Activated naive CD4-positive, alpha-beta T cell treated with Interleukin-2 at 50 U/mL for 16 hours (primary cell): Measurements from ENCODE around the gene STN1.
"Not testable (repeated sequence)": the region's sequence is repeated elsewhere in the genome, so short reads cannot be mapped to it uniquely, and the experiment has no call there.

Experiments used
- DNase-seq: peaks from one replicate; pipeline ENCODE4 v3.0.0-alpha.2; 2020

STN1 gene

DNA sequence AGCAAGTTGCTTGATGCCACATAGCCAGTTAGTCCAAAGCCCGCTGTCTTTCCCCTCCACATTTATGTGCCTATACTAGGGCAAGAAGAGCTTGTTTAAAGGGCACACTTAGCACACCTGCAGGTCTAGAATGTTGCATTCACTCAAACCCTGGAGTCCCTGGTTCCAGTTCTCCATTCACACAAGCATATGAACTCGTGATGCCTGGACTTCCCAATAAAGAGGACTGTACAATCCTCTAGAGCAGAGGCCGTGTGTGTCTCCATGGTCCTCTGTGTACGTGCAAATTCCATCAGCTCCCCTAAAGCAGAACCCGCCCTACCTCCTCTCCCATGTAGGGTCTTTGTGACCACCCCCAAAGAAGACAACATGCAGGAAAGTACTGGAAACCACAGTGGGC is 59.6 kb downstream of the STN1 start:
- DNase-seq: no peak

DNA sequence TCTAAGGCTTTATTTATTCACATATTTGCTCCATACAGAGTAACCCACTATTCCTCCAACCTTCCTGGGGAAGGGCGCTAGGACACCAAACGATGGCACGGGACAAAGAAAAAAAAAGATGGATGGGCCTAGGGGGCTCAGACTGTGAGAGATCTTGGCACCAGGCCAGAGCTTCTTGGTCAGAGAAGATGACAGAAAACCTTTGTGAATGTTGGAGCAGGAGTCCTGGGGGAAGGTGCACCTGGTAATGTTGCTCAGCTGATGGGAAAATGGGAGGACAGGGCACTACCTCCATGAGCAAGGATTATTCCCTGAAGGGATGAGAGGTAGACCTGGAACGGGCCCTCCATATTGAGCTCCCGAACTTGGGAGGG is 61.2 kb downstream of the STN1 start:
- DNase-seq: no peak

GRCh38 chr10:103855852-103856796 is 61.9 kb downstream of the STN1 start:
- DNase-seq: no peak

DNA sequence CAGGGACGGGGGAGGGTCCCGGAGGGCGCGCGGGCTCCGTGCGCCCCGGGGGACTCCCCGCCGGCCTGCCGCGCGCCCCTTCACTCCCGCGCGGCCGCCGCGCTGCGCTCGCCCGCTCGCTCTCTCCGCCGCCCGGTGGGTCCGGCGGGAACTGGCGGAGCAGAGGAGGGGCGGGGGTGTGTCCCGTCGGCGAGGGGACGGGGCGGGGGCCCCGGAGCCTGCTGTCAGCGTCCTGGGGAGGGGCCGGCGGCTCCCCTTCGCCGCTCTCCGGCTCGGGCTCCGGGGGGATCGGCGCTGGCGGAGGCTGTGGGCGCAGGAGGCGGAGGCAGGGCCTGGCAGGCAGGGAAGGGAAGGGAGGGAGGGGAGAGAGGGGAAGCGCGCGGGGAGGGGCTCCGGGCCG is 62.6 kb downstream of the STN1 start, which contains the start of gene SH3PXD2A:
Gene SH3PXD2A, minus strand, starts transcription at position 153 of the 400 bp plus-strand sequence. CDS start 310 bp downstream, outside the sequence.
- peak; percentile 31 for DNase-seq

DNA sequence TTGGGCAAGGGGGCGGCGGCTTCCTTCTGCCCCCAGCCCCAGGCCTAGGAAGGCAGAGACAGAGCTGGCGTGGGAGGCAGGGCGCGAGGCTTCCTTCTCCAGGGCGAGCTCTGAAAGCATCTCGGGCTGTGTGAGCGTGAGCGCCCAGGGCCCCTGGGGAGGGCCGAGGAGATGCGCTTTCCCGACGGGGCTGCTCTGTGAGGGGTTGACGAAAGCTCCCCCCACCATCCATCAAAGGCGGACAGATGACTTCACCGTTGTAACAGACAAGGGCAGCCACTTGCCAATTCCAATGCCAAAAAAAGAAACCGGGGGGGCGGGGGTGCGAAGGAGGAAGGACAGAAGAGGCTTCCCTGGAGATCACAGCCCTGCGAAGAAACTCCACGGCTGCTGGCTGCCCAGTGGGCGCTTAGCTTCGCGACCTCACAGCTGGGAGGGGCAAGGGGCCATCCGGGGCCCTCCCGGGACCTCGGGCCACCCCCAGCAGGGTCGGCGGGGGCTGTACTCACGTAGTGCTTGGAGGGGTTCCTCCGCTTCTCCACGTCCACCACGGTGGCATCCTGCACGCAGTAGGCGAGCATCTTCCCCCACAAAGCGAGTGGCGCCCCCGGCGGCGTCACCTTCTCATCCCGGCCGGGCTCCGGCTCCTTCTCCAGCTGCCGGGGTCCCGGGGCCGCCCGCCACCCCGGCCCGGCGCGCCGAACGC is 63.1 kb downstream of the STN1 start:
- DNase-seq: peak; percentile 31

DNA sequence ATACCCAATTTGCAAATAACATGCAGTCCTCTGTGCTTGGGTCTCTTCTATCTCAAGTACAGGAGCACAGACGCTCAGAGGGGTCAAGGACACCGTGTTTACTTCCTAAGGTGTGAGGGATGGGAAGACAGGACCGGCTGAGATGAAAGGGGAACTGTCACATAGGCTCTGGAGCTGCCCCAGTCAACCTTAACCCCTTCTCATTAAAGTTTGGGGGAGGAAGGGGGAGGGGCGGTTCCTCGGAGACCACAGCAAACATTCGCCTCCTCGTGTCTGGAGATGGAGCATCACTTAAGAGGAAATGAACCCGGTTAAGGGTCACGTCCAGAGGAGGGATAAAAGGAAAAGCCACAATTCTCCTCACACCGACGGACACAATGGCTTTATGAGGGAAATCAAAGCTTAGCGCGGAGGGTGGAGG is 63.7 kb downstream of the STN1 start:
- DNase-seq: no peak

DNA sequence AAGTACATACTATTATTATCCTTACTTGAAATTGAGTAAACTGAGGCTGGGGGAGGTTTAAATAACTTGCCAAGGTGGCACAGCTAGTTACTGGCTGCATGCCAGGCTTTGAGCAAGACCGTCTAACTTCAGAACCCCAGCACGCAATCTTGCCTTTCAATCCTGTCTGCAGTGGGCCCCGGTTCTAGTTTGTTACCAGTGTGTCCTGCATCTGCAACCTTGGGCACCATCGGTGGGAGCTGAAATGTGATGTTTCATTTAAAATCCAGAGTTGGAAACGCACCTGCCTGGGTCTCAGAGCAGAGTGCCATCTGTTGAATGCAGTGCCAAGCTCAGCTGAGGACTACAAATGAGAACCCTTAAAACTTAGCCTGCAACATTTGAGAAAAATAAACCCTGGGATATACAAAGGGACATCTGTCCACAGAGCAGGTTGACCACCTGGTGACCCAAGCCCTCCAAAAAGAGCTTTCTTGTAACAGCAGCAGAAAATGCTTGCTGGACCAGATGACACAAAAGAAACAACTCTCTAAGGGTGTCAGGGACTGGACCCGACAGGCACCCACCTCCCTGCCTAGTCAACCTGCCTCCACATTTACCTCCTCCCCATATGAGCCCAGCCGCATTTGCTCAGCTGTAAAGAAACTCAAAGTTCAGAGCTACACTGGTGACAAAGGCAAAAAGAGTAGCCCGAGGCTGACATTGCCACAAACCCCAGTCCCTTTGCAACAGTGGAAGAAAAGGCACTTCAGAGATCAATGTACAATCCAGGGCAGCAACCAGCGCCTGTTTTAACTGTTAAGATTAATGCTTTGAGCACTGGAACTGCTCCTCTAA is 64.3 kb downstream of the STN1 start:
- no peak for DNase-seq

GRCh38 chr10:103852856-103853255 is 65.1 kb downstream of the STN1 start:
- DNase-seq: no peak

GRCh38 chr10:103852189-103852711 is 65.7 kb downstream of the STN1 start:
- no peak for DNase-seq

- no peak for DNase-seq
Observed at GRCh38 chr10:103851261-103851660, 66.7 kb downstream of the STN1 start.

GRCh38 chr10:103850572-103850895 is 67.5 kb downstream of the STN1 start:
- DNase-seq: no peak

- no peak for DNase-seq
Observed at GRCh38 chr10:103849880-103850571, 68.0 kb downstream of the STN1 start.

DNA sequence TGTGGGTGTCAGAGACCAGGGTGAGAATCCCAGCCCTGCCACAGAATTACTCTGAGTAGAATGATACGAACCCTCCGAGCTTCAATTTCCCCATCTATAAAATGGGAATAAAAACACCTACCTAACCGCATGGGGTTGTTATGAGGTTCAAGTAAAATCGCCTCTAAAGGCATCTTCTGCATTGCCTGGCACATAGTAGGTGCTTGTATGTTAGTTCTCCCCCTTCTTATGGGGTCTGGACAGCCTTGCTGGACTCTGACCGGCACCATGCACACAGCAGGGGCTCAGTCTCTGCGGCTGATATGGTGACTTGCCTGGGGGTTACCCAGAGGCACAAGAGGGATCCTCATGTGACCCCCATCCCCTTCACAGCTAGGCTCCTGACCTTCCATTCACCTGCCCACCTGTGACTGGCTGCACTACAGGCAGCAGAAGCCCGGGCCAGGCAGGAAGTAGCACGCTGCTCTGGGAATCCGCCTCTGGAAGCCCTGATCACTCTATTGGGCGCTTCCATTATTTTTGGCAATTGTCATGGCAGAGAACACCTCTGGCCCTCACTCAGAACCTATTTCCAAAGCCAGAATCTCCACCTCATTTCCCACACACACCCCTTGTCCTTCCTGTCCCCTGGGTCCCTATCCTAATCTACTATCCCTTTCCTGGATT is 68.6 kb downstream of the STN1 start:
- no peak for DNase-seq

DNA sequence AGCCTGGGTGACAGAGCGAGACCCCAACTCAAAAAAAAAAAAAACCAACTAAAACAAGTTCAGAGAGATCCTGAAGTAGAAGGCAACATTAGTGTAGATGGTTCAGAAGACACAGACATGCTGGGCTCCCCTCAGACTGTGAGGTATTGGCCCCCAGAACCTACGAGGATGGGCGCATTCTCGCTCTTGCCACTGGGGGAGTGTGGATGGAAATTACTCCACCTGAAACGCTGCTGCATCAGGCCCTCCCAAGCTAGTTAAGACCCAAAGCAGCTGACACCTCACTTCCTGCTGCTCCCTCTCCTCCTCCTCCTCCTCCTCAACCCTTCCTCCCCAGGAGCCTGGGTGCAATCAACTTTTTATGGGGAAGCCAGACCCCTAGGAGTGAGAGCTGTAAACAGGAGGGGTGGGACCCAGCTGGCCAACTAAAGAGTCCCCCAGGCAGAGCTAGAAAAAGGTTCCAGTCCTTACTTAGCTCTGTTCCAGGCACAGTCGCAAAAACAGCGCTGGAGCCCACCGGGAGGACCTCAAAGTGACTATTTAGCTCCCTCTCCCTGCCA is 70.0 kb downstream of the STN1 start:
- no peak for DNase-seq

GRCh38 chr10:103847346-103847745 is 70.6 kb downstream of the STN1 start:
- no peak for DNase-seq

DNA sequence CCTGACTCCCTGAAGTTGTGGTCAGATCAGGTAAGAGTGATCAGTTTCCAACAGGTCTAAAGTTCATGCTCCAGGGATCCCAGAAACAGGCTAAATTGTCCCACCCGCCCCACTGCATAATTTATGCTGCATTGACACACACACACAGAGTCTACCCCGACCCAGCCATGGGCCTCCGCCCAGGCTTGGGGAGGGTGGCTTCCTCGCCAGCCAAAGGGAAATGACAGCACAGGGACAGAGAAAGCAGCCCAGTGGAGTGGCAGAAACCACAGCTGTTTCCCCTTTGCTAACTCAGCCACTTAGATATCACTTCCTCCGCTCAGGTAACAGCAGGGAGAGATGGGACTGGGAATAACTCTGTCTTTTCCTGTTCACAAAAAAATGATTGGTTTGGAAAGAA is 72.0 kb downstream of the STN1 start:
- peak; percentile 26 for DNase-seq

DNA sequence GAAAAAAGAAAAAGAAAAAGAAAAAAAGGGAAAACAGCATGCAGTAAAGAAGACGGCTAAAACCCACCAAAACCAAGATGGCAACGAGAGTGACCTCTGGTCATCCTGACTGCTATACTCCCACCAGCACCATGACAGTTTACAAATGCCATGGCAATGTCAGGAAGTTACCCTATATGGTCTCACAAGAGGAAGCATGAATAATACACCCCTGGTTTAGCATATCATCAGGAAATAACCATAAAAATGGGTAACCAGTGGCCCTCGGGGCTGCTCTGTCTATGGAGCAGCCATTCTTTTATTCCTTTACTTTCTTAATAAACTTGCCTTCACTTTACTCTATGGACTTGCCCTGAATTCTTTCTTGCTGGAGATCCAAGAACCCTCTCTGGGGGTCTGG is 72.6 kb downstream of the STN1 start:
- DNase-seq: not testable (repeated sequence)

- no peak for DNase-seq
Observed at GRCh38 chr10:103843854-103844570, 74.0 kb downstream of the STN1 start.

GRCh38 chr10:103843045-103843444 is 74.9 kb downstream of the STN1 start:
- DNase-seq: no peak

GRCh38 chr10:103842605-103843004 is 75.4 kb downstream of the STN1 start:
- no peak for DNase-seq

GRCh38 chr10:103841519-103841918 is 76.5 kb downstream of the STN1 start:
- DNase-seq: no peak
